Stimulated activated CD4-positive, alpha-beta T cell treated with anti-CD3 and anti-CD28 coated beads, Interleukin-2, amount 100 ng/mL, for 48 hours (primary cell): ENCODE data around the gene LLCFC1.

Experiments used
- DNase-seq, 2 donors: peaks; one replicate each; pipeline ENCODE4 v3.0.0-alpha.2; 2020

Gene LLCFC1

DNA sequence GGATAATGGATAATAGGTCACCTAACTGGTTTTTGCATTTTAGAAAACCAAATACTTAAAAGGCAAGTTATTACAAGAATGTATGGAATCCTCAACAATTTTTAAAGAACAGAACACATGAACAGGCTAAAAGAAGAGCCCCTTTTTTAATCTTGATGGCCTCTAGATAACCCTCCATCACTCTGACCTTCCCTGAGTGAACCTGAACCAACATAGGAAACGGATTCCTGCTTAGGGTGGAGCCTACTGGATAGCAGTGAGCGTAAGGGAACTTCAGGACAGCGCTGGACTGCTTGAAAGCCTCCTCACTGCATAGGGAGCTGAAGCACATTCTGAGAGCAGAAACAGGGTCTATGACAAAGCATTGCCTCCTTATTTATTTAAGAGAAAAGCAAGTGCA, 26.2 kb upstream of the LLCFC1 start:
- no peak for DNase-seq

GRCh38 chr7:142913566-142913965, 25.7 kb upstream of the LLCFC1 start:
- no peak for DNase-seq

DNA sequence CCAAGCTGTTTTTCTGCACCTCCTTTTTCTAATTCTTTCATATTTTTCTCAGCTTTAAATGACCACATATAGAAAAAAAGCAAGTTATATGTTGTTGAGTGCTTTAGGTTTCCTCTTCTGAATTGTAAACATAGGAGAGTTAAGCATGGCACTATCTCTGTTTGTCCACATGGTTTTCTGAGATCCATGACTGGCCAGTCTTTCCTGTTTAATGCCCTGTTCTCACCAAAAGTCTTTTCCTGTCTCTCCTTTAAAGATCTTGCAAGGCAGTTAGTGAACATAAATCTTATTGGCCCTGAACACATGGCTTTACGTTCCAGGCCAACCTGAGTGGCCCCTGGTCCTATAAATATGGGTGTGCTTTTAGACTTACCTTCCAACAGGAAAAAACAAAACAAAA, 25.2 kb upstream of the LLCFC1 start:
- no peak for DNase-seq

DNA sequence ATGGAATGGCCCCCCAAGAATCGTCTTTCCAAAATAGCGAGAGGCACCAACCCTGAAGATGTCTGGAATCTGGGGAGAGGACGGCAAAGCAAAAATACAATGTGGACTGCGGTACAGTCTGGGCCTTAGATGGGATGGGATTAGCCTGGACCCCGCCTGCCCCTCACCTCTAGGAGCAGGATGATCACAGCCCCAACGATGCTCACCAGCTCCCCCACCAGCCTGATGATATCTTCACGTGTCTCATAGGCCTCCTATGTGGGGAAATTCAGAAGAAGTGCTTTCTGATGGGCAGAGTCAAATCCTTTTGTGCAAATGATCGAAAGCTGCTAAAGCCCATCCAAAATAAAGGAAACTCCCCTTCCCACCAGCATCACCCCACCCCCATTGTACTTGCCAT, 24.0 kb upstream of the LLCFC1 start:
- no peak for DNase-seq

GRCh38 chr7:142916508-142916907, 22.8 kb upstream of the LLCFC1 start:
- DNase-seq, result no peak

DNA sequence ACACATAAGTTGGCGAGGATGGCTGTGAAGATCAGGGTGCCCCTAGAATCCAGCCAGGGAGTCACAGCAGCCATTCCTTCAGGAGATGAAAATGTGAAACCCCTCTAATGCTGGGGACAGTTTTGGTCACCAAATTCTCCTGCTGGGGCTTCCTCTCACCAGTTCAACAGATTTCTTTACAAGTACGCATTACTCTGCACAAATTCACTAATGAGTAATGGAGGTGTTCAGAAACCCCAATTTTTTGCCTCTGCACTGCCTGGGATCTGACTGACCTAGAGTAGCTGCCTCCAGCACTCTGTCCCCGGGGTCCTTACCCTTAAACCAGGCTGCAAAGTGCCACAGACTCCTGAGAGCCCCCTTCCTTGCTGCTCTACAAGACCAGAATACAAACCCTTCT, 21.8 kb upstream of the LLCFC1 start:
- DNase-seq, result no peak

DNA sequence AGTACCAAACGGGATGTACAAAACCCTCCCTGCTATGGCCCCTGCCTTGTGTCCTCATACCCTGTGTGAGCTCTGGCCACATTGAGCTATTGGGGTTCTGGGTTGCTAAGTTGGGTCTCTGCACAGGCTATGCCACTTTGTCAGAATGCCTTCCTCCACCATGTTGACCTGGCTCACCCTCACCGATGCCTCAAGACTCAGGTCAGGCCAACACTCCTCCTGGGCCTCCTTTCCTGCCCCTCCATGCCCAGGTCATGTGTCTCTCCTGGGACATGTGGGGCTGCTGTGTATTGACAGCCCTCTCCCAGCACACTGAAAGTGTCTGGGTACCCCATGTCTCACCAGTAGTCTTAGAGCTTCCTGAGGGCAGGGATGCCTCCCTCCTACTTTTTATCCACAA, 20.4 kb upstream of the LLCFC1 start:
- no peak for DNase-seq

DNA sequence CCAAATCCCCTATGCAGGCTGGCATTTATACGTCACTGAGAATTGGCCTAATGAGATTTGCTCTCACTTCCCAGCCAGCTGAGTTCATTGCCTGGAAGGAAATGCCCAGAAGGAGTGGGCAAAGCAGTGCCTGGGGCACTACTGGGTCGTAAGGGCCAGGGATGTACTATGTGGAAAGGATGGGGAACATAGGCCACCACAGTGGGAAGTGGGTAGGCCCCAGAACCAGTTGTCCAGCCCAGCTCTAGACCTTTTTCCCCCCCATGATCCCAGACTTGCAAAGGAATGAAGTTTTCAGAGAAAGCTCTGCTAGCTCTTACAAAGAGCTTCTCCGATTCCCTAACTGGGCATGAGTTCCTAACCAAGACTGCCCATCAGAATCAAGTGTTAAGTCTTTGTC, 19.6 kb upstream of the LLCFC1 start:
- no peak for DNase-seq

DNA sequence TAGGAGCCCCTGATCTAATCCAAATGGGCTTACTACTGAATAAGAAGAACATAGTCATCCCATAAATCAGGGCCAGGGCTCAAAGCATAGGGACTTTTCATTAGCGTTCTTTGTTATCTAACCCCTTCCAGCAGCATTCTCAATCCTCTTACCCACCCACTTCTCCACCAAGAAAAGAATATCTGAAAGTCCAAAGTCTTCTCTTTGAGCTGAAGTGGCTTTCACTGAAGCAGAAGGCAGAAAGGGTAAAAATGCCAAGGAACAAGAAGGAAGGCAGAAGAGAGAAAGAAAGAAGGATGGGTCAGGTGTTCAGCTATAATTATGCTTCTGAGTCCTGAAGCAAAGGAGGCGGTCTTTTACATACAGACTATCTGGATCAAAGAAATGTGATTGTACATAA, 15.9 kb upstream of the LLCFC1 start:
- DNase-seq, result no peak

- DNase-seq, result no peak
Observed at GRCh38 chr7:142925413-142925812, 13.9 kb upstream of the LLCFC1 start.

DNA sequence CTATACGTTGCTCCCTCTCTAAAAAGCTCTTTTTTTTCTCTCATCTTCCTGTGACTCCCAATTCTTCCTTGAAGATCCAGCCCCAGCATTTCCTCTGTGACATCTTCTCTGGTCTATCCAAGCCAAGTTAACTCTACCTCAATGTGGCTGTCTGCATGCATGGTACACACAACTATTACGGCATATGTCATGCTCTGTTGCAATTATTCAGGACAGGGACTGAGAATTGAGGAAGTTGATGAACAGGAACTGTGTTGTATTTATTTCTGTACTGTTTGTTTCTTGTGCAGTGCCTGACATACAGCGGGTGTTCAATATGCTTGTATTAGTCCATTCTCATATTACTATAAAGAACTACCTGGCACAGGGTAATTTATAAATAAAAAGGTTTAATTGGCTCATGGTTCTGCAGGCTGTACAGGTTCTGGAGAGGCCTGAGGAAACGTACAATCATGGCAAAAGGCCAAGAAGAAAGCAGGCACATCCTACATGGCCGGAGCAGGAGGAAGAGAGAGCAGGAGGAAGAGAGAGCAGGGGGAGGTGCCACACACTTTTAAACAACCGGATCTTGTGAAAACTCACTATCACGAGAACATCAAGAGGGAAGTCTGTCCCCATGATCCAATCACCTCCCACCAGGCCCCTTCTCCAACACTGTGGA, 12.1 kb upstream of the LLCFC1 start:
- DNase-seq, result no peak

- no peak for DNase-seq
Observed at GRCh38 chr7:142927949-142928348, 11.3 kb upstream of the LLCFC1 start.

GRCh38 chr7:142930126-142930730, 9.1 kb upstream of the LLCFC1 start:
- no peak for DNase-seq

DNA sequence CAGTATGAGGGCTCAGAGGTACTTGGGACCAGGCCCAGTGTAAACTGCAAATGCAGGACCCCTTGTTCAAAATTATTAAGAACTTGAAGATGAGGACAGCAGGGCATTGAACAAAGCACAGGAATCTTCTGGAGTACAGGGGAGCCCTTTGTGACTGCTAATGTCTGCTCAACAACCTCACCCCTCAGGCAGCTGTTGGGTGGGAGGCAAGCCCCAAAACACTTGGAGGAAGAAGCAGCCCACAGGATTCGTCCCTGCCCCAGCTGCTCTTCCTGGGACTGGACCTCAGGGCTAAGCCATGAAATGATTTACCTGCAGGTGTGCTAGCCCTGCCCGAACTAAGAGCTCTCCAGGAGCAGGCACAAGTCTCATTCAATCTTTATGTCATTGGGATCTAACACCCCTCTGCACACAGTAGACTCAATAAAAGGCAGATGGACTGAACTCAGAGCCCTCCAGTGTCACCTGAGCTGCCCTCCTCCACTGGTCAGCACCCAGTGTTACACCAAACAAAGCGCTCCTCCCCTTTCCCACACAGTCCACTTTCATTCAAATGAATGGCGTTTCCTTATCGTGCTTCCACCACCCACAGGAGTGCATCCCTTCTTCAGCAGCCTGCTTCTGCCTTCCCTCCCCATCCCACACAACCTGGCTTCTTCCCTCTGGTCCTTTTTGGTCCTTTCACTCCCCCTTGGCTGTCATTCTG, 6.7 kb upstream of the LLCFC1 start:
- DNase-seq, result no peak

- no peak for DNase-seq
Observed at GRCh38 chr7:142933092-142933475, 6.2 kb upstream of the LLCFC1 start.

GRCh38 chr7:142933624-142934023, 5.7 kb upstream of the LLCFC1 start, which contains the start of gene TRPV5:
TRPV5 (minus strand) TSS chr7:142933746; CDS start chr7:142933459, 287 bp downstream.
- DNase-seq, result no peak

GRCh38 chr7:142934056-142934455, 5.2 kb upstream of the LLCFC1 start:
- no peak for DNase-seq

GRCh38 chr7:142935941-142936565, 3.2 kb upstream of the LLCFC1 start:
- DNase-seq, result no peak

DNA sequence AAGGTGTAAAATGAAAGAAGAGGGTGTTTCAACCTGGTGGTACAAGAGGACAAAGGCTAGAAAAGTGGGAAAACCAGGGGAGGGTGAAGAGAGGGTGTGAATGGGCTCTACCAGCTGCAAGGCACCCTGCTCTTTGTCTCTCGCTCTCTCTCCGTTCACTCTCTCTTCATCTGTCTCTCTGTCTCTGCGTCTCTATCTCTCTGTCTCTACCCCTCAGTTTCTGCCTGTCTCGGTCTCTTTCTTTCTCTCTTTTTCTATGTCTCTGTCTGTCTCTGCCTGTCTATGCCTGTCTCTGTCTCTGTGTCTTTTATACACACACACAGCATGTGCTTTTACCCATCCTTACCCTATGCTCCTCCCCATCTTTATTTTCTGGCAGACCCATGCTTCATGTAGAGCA, 673 bp upstream of the LLCFC1 start:
- no peak for DNase-seq

DNA sequence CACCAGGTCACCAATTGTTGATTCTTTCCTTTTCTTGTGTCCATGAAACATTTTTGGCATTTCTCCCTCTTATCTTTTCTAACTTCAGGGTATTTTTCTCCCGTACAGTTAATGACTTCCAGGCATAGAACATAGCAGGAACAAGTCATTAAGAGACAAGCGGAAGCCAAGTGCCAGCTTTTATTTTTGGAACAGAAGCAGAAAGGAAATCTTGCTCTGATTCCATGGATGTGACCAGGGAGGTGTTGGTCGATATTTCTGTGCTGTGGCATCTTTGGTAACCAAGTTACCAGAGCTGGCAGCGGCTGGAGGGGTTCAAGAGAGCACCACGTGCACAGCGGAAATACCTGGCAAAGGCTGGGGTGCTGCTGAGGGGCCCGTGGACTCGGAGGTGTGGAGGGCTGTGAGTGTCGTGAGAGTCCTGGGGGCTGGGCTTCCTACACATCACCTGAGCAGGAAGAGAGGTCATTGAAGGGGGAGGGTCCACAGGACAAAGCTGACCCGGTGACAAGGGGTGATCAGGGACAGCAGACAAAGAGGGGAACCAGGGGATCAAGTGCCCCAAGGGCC, 1.8 kb downstream of the LLCFC1 start:
- no peak for DNase-seq

DNA sequence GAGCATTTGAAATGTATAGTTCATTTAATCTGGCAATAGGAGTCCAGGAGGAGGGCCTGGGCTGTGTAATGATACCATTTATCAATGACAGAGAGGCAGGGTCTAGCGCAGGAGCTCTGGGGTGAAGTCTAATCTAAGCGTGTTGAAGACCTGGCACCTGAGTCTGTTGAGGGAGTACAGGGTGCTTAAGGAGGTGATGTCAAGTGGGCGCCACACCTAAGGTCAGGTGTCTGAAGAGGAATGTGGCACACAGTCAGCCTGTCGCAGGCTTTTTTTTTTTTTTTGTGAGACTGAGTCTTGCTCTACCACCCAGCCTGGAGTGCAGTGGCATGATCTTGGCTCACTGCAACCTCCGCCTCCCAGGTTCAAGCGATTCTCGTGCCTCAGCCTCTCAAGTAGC, 2.3 kb downstream of the LLCFC1 start:
- no peak for DNase-seq

- DNase-seq, result no peak
Observed at GRCh38 chr7:142942746-142943145, 3.5 kb downstream of the LLCFC1 start.

GRCh38 chr7:142943706-142944268, 4.5 kb downstream of the LLCFC1 start:
- DNase-seq, result no peak
